Measurements from ENCODE around the gene PI4KA.

The PI4KA gene

DNA sequence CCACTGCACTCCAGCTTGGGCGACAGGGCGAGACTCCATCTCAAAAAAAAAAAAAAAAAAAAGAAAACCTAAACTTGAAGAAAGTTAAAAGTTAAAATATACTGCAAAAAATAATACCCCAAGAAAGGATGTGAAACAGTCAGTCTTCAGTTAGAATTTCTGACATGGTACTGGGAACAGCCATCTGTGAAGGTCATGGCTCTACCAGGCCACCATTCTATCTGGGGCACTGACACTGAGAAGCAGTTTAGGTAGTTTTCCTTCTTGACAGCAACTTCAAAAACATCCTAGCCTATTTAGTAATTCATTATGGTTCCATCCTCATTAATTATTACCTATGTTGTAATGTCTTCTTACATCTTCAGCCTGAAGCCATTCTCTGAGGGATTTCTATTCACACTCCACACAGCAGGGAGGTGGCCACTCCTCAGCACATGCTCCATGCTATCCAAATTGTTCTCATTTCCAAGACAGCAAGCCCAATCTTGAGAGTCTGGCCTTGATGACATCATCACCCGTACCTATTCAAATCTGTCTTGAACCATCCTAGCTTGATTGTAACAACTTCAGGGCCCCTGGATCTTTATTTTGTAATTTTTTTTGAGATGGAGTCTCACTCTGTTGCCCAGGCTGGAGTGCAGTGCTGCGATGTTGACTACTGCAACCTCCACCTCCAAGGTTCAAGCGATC lies 46.5 kb downstream of the PI4KA start:
- H3K9me3 ChIP-seq (ENCODE audit: severe bottlenecking): no peaks in the 10 kb centered on the region
- H3K4me3 ChIP-seq (ENCODE audit: low read depth, low read length): no peak overlapping the region
- no peaks in the 10 kb centered on the region for H3K27me3 ChIP-seq (ENCODE audit: insufficient read depth, low read depth, severe bottlenecking)
- H3K36me3 ChIP-seq: peaks cover 65% of the 10 kb centered on the region
- TF ChIP-seq, protein P1, sequence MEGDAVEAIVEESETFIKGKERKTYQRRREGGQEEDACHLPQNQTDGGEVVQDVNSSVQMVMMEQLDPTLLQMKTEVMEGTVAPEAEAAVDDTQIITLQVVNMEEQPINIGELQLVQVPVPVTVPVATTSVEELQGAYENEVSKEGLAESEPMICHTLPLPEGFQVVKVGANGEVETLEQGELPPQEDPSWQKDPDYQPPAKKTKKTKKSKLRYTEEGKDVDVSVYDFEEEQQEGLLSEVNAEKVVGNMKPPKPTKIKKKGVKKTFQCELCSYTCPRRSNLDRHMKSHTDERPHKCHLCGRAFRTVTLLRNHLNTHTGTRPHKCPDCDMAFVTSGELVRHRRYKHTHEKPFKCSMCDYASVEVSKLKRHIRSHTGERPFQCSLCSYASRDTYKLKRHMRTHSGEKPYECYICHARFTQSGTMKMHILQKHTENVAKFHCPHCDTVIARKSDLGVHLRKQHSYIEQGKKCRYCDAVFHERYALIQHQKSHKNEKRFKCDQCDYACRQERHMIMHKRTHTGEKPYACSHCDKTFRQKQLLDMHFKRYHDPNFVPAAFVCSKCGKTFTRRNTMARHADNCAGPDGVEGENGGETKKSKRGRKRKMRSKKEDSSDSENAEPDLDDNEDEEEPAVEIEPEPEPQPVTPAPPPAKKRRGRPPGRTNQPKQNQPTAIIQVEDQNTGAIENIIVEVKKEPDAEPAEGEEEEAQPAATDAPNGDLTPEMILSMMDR (IDR thresholded peaks at IDR 0.05; ENCODE audit: low read depth, low read length): no peak
- no peak overlapping the region for H3K27ac ChIP-seq
- DNase-seq: no peak

DNA sequence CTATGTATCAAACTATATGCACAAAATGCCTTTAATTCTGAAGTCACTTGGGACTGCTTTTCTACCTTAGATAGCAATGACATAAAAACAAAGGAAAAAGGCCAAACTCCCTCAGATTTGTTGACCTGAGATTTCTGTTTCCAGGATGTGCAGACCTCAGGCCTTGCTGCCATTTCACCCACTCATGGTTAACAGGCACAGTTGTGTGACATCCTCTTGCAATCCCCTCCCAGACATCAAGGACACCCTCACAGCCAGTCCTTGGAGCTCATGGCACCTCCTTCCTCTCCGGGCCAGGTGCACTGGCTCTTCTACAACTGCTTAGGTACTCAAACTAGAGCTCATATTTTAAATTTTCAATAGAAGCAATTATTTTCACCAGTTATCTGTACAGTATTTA lies 47.4 kb downstream of the PI4KA start:
- TF ChIP-seq, protein P1 (IDR thresholded peaks at IDR 0.05; ENCODE audit: low read depth, low read length): no peak
- no peak for DNase-seq
- Histone ChIP-seq H3K36me3 (peaks cover 65% of the 10 kb centered on the region), H3K9me3 (ENCODE audit: severe bottlenecking) (no peaks in the 10 kb centered on the region), H3K27me3 (ENCODE audit: insufficient read depth, low read depth, severe bottlenecking) (no peaks in the 10 kb centered on the region), H3K27ac (no peak overlapping the region), H3K4me3 (ENCODE audit: low read depth, low read length) (no peak overlapping the region)

DNA sequence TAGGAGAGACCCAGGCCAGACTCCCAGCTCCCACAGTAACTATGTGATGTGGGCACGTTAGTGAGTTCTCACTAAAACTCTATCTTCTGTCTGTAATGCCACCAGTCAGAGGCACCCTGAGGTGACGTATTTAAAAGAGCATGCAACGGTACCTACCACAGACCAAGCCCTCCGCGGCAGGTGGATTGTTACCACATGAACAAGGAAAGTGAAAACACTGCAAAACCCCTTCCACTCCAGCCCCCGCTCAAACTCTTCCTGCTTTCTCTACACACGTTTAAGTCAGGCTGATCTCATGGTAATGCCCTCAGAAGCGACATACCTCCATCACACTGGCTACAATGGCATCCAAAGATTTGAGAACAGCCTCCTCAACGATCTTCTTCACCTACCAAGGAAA lies 48.0 kb downstream of the PI4KA start:
- TF ChIP-seq, protein P1 (IDR thresholded peaks at IDR 0.05; ENCODE audit: low read depth, low read length): no peak
- Histone ChIP-seq H3K4me3 (ENCODE audit: low read depth, low read length) (no peak overlapping the region), H3K36me3 (peaks cover 67% of the 10 kb centered on the region), H3K9me3 (ENCODE audit: severe bottlenecking) (no peaks in the 10 kb centered on the region), H3K27ac (no peak overlapping the region), H3K27me3 (ENCODE audit: insufficient read depth, low read depth, severe bottlenecking) (no peaks in the 10 kb centered on the region)
- no peak for DNase-seq

DNA sequence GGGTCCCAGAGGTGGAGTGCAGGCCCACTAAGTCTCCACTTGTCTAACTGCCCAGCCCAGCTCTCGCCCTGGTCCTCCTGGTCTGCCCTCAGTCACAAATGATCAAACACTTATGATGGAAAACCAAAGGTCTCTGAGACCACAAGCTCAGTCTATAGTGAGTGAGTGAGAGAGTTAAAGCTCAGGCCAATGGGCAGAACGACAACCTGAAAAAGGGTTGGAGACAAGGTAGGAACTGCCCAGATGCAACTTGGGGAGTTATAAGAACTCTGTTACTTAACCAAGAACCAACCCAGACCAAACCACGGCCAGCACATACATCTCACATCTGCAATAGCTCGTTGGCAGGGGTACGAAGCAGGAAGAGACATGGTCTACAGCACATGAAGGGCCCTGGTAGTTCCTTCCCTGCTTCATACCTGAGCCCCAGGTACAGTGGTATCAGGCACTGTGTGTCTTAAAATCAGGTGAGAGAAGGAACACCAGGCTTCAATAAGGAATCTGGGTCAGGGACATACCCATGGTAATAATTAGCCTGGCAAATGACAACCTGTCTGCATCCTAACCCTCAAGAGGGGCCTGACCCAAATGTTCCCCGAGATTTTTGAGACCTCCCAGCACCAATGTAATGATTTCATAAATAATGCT lies 48.9 kb downstream of the PI4KA start:
- DNase-seq: no peak
- no peaks in the 10 kb centered on the region for H3K27me3 ChIP-seq (ENCODE audit: insufficient read depth, low read depth, severe bottlenecking)
- peaks cover 72% of the 10 kb centered on the region for H3K36me3 ChIP-seq
- H3K9me3 ChIP-seq (ENCODE audit: severe bottlenecking): no peaks in the 10 kb centered on the region
- H3K4me3 ChIP-seq (ENCODE audit: low read depth, low read length): no peak overlapping the region
- TF ChIP-seq, protein P1 (IDR thresholded peaks at IDR 0.05; ENCODE audit: low read depth, low read length): no peak
- H3K27ac ChIP-seq: no peak overlapping the region

DNA sequence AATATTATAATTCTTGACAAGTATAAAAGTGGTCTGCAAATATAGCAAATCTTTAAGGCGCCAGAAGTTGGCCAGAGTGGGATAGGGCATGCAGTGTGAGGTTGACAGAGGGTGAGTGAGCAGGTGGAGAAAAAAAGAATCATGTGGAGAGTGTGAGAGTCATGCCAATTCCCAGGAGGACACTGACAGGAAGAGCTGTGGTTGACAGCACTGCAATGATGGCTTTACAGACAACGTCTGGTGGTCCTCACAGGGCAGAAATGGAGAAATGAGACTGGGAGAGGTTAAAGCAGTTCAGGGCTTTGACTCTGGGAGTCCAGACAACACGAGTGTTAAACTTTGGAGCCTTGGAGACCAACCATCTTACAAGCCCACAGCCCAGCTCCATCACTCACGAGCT lies 49.8 kb downstream of the PI4KA start:
- Histone ChIP-seq H3K27me3 (ENCODE audit: insufficient read depth, low read depth, severe bottlenecking) (no peaks in the 10 kb centered on the region), H3K9me3 (ENCODE audit: severe bottlenecking) (no peaks in the 10 kb centered on the region), H3K4me3 (ENCODE audit: low read depth, low read length) (no peak overlapping the region), H3K27ac (no peak overlapping the region), H3K36me3 (peaks cover 73% of the 10 kb centered on the region)
- DNase-seq: no peak
- TF ChIP-seq, protein P1 (IDR thresholded peaks at IDR 0.05; ENCODE audit: low read depth, low read length): no peak

Measured in WERI-Rb-1 (cell line).